ENCODE measurements around the gene PATJ.
"Not testable (repeated sequence)": the region's sequence is repeated elsewhere in the genome, so short reads cannot be mapped to it uniquely, and the experiment has no call there.

PATJ gene

GRCh38 chr1:62220456-62220855 is 478.2 kb downstream of the PATJ start:
- not testable (repeated sequence) for DNase-seq

- no peak for DNase-seq
These were observed 478.9 kb downstream of the PATJ start for GRCh38 chr1:62221171-62221570.

GRCh38 chr1:62222321-62222720 is 480.0 kb downstream of the PATJ start:
- no peak for DNase-seq

- DNase-seq, result no peak
These were observed 481.9 kb downstream of the PATJ start for GRCh38 chr1:62224182-62224581.

- no peak for DNase-seq
These were observed 485.2 kb downstream of the PATJ start for GRCh38 chr1:62227496-62227895.

Data from hematopoietic multipotent progenitor cell treated with erythropoietin and hydrocortisone succinate and interleukin-3 and kit ligand, for 4 days (in vitro differentiated cells).